ENCODE data around the gene ELAVL3. TPM values are rescaled to one million over a fixed set of nuclear protein-coding genes. Genes with fewer than 3 reads are reported as not detected.

ELAVL3 gene
- total and polyA plus RNA-seq, 2 donors (not counting 3 experiments of a cell fraction or from before 2014, with no cell fraction given) = not detected

DNA sequence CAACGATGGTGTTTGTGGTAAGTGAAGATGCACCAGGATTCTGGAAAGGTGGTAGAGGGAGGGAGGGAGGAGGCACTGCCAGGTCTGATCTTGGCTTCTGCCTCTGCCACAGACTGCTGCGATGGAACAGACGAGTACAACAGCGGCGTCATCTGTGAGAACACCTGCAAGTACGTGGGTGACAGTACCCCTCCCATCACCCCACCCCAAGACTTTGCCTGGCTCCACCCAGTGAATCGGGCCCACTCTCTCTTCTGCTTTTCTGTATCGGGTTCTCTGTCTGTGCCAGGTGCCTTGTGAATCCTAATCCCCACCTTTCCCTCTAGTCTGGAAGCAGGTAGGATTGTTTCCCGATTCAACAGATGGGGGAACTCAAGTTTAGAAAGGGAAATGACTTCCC, 42.9 kb downstream of the ELAVL3 start:
- ChIA-PET CTCF (no interaction called here), POLR2A (no interaction called here)
- H3K9me3 ChIP-seq (replicated peaks; ENCODE audit: control insufficient read depth, insufficient read depth, low read length) = no peaks in the 10 kb centered on the region
- H2AFZ ChIP-seq (ENCODE audit: low read depth, low read length) = no peak overlapping the region
- H3K36me3 ChIP-seq (ENCODE audit: control insufficient read depth in 2 of 2, extremely low read depth in 1 of 2, insufficient read depth in 2 of 2, low read length in 2 of 2) = peaks cover 8 to 30% of the 10 kb centered on the region in 2 experiments
- H3K4me3 ChIP-seq (replicated peaks in 1 of 3; ENCODE audit: insufficient read depth in 1 of 3, low read depth in 1 of 3, low read length in 3 of 3) = no peak overlapping the region
- no peaks in the 10 kb centered on the region for H3K27me3 ChIP-seq (ENCODE audit: control insufficient read depth in 2 of 2, insufficient read depth in 2 of 2, low read length in 2 of 2)
- no peak for DNase-seq (ENCODE audit: low read depth, low spot score)
- H3K9ac ChIP-seq (replicated peaks; ENCODE audit: extremely low read depth, insufficient read depth, low read length) = no peak overlapping the region
- H3K4me2 ChIP-seq (ENCODE audit: insufficient read depth, low read length) = no peak overlapping the region
- no TSS peak for BruUV-seq (replicated peaks)
- FAIRE-seq = no peak
- peaks cover 12% of the 10 kb centered on the region for H3K4me1 ChIP-seq (ENCODE audit: control insufficient read depth, extremely low read depth, insufficient read depth, low read length)
- H4K20me1 ChIP-seq (replicated peaks; ENCODE audit: control insufficient read depth, extremely low read depth, insufficient read depth, low read length) = no peaks in the 10 kb centered on the region
- no peak overlapping the region for H3K27ac ChIP-seq (ENCODE audit: insufficient read depth, low read depth, low read length)
- H3K9me1 ChIP-seq (replicated peaks; ENCODE audit: control insufficient read depth, extremely low read depth, insufficient read depth, low read length) = no peaks in the 10 kb centered on the region
- intact Hi-C loops (cut with micrococcal nuclease) (loop anchor here (5.0 kb wide), 1 partner anchor 149 kb away; no protein-coding TSS in a partner anchor), dilution Hi-C loops (cut with MboI; ENCODE audit: extremely low pct_ligation_motif_present, low sequenced_read_pairs) (no loop called here)
- TF ChIP-seq FOS (IDR thresholded peaks at IDR 0.05; ENCODE audit: borderline replicate concordance, insufficient read depth, low read length) (no peak), GATA2 (IDR thresholded peaks at IDR 0.05; ENCODE audit: insufficient read depth, insufficient read length, low read depth, low read length) (no peak), POLR2A (IDR thresholded peaks at IDR 0.05; ENCODE audit: low read depth, low read length) (no peak), JUN (IDR thresholded peaks at IDR 0.05; ENCODE audit: borderline replicate concordance, insufficient read depth, insufficient read length, low read depth) (no peak), EZH2 (IDR thresholded peaks at IDR 0.05; ENCODE audit: borderline replicate concordance, low read depth, low read length, severe bottlenecking) (no peak), MYC (IDR thresholded peaks at IDR 0.05; ENCODE audit: low read depth, low read length) (no peak), POLR2AphosphoS5 (IDR thresholded peaks at IDR 0.05; ENCODE audit: insufficient read depth, low read depth, low read length) (no peak)
- TF ChIP-seq, protein P1, sequence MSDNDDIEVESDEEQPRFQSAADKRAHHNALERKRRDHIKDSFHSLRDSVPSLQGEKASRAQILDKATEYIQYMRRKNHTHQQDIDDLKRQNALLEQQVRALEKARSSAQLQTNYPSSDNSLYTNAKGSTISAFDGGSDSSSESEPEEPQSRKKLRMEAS (IDR thresholded peaks at IDR 0.05; ENCODE audit: insufficient read depth, insufficient read length) = no peak
- TF ChIP-seq, protein P2, sequence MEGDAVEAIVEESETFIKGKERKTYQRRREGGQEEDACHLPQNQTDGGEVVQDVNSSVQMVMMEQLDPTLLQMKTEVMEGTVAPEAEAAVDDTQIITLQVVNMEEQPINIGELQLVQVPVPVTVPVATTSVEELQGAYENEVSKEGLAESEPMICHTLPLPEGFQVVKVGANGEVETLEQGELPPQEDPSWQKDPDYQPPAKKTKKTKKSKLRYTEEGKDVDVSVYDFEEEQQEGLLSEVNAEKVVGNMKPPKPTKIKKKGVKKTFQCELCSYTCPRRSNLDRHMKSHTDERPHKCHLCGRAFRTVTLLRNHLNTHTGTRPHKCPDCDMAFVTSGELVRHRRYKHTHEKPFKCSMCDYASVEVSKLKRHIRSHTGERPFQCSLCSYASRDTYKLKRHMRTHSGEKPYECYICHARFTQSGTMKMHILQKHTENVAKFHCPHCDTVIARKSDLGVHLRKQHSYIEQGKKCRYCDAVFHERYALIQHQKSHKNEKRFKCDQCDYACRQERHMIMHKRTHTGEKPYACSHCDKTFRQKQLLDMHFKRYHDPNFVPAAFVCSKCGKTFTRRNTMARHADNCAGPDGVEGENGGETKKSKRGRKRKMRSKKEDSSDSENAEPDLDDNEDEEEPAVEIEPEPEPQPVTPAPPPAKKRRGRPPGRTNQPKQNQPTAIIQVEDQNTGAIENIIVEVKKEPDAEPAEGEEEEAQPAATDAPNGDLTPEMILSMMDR (IDR thresholded peaks at IDR 0.05; ENCODE audit: extremely low read depth in 1 of 2, insufficient read depth in 1 of 2, low read depth in 1 of 2, low read length in 2 of 2) = no peak
- peaks cover 16% of the 10 kb centered on the region for H3K79me2 ChIP-seq (ENCODE audit: control insufficient read depth, insufficient read depth, low read length)

All from endothelial cell of umbilical vein (primary cell).